Psoas muscle (tissue), 8 donors: Measurements from ENCODE around the gene DSTYK. TPM values are rescaled to one million over a fixed set of nuclear protein-coding genes. Genes with fewer than 3 reads are reported as not detected.
A peak's percentile ranks its signal among the peaks of the same experiment; 100 is the strongest.

Source experiments
- ATAC-seq, 4 donors: fragments of 200-7000 bp; cut with Tn5 transposase; one replicate each; pipeline ENCODE4 v1.9.1; 2020; ENCODE audit warnings: moderate library complexity in 3 of 4, mild to moderate bottlenecking in 2 of 4
- DNase-seq, 2 donors: peaks; one replicate each; pipeline ENCODE4 v3.0.0-alpha.2; 2020
- H3K27ac ChIP-seq: fragments of 200-600 bp; one replicate; pipeline ENCODE4 v1.8.0; 2022
- H3K27me3 ChIP-seq, 3 donors: fragments of 200-600 bp in 1 of 3; one replicate each; pipeline versions ENCODE4 v1.6.1 to v1.8.0; 2013 to 2022; ENCODE audit warnings: low read length in 2 of 3, mild to moderate bottlenecking in 2 of 3, moderate library complexity in 1 of 3; ENCODE audit not compliant: insufficient read depth in 3 of 3
- H3K36me3 ChIP-seq, 2 donors: fragments of 200-600 bp in 1 of 2; one replicate each; pipeline versions ENCODE4 v1.6.1 to v1.8.0; 2013 to 2022; ENCODE audit warnings: low read depth in 1 of 2, mild to moderate bottlenecking in 1 of 2, moderate library complexity in 1 of 2; ENCODE audit not compliant: insufficient read depth in 1 of 2
- H3K4me1 ChIP-seq: fragments of 200-600 bp; one replicate; pipeline ENCODE4 v1.8.0; 2022
- H3K4me3 ChIP-seq: fragments of 200-600 bp; one replicate; pipeline ENCODE4 v1.8.0; 2022; ENCODE audit warnings: mild to moderate bottlenecking
- H3K9me3 ChIP-seq: fragments of 200-600 bp; one replicate; pipeline ENCODE4 v1.8.0; 2022
- CTCF ChIP-seq: fragments of 200-600 bp; IDR thresholded peaks from one replicate; pipeline ENCODE4 v1.8.0; 2022; ENCODE audit warnings: antibody characterized with exemption
- WGBS, 3 donors: extraction: QIAGEN DNeasy Blood & Tissue Kit; methylation state at CpG; one replicate each; pipeline versions ENCODE4 v1.1.6 to v1.1.7; 2013; 5-methylcytosine and 5-hydroxymethylcytosine counted together
- intact Hi-C, 2 donors: fragments of 100-400 bp; cut with DNase I; formaldehyde crosslinking; loops; one replicate each; pipeline versions ENCODE4 v1.11.0 to v1.14.2; 2022
- polyA plus RNA-seq, 3 donors: library from polyadenylated mRNA; stranded (reverse); fragments of 200-250 nt; gene quantifications; one replicate each; pipeline ENCODE4 v1.2.3, GENCODE V29; 2013
- total RNA-seq, 4 donors: library from RNA; stranded (reverse); fragmentation: NEBNext Ultra II Directional in 2 of 4; extraction: Animal tissue kit (Norgen Biotek cat#: 25700) in 2 of 4; gene quantifications; one replicate each; pipeline versions ENCODE4 v1.2.1 to v1.2.4, GENCODE V29; 2021 to 2023
- donor health status: healthy with polysubstance abuse.
- donor health status: DM: no; HTN: no; CAD: no; lungs with moderate emphysema.
- donor health status: Bipolar disorder and iron deficiency.
- donor health status: healthy.
- donor health status: DM: yes; HTN: yes; CAD: no.
- donor health status: DM: no; HTN: no; CAD: no.
- donor health status: DM: no; HTN: no; CAD: no.
- donor health status: DM: yes; HTN: yes; CAD: no.

DSTYK gene
- total and polyA plus RNA-seq, 7 donors = 2.3 to 22.6 (median 13.6) TPM

- intact Hi-C loops = no loop called here
- 67 to 93% (median 85%) methylated on average over 5 of the region's 5 CpGs for WGBS, 3 donors
- no peak for DNase-seq
- Histone ChIP-seq H3K4me3 (no peak overlapping the region), H3K4me1 (no peaks in the 10 kb centered on the region), H3K9me3 (no peaks in the 10 kb centered on the region), H3K36me3 (peaks cover 3 to 90% of the 10 kb centered on the region in 2 donors), H3K27me3 (no peaks in the 10 kb centered on the region), H3K27ac (no peak overlapping the region)
- no peak for TF ChIP-seq CTCF
- peak in 2 of 4 donors; percentile 25 to 43 for ATAC-seq
Measured at GRCh38 chr1:205150651-205151428, 60.7 kb downstream of the DSTYK start.

- intact Hi-C loops = loop anchor here in 1 of 2 donors (10.0 kb wide), 1 partner anchor 107 kb away; no protein-coding TSS in a partner anchor
- H3K9me3 ChIP-seq = no peaks in the 10 kb centered on the region
- H3K4me1 ChIP-seq = peaks cover 7% of the 10 kb centered on the region
- H3K27ac ChIP-seq = no peak overlapping the region
- peaks cover 0 to 58% of the 10 kb centered on the region in 2 donors for H3K36me3 ChIP-seq
- DNase-seq (no peak), ATAC-seq (peak in 1 of 4 donors; percentile 50)
- 77 to 78% (median 78%) methylated on average over 6 of the region's 6 CpGs for WGBS, 3 donors
- H3K4me3 ChIP-seq = no peak overlapping the region
- no peaks in the 10 kb centered on the region for H3K27me3 ChIP-seq
- no peak for TF ChIP-seq CTCF
Measured at GRCh38 chr1:205147191-205147835, 64.2 kb downstream of the DSTYK start.

GRCh38 chr1:205144751-205145150 is 66.8 kb downstream of the DSTYK start:
- Histone ChIP-seq H3K27ac (no peak overlapping the region), H3K4me3 (no peak overlapping the region), H3K27me3 (no peaks in the 10 kb centered on the region), H3K36me3 (peaks cover 0 to 38% of the 10 kb centered on the region in 2 donors), H3K4me1 (peaks cover 15% of the 10 kb centered on the region), H3K9me3 (no peaks in the 10 kb centered on the region)
- intact Hi-C loops = loop anchor here in 1 of 2 donors (5.0 to 10.0 kb wide), 2 partner anchors 110 to 157 kb away; no protein-coding TSS in a partner anchor
- DNase-seq = no peak
- WGBS, 3 donors = 11 to 16% (median 15%) methylated on average over 1 of the region's 1 CpG
- TF ChIP-seq CTCF = no peak
- ATAC-seq = no peak

GRCh38 chr1:205144046-205144720 is 67.3 kb downstream of the DSTYK start:
- H3K4me1 ChIP-seq = peaks cover 15% of the 10 kb centered on the region
- ATAC-seq = no peak
- H3K4me3 ChIP-seq = no peak overlapping the region
- intact Hi-C loops = loop anchor here in 1 of 2 donors (5.0 to 10.0 kb wide), 2 partner anchors 111 to 157 kb away; no protein-coding TSS in a partner anchor
- no peaks in the 10 kb centered on the region for H3K27me3 ChIP-seq
- no peaks in the 10 kb centered on the region for H3K9me3 ChIP-seq
- no peak for TF ChIP-seq CTCF
- H3K36me3 ChIP-seq = peaks cover 0 to 32% of the 10 kb centered on the region in 2 donors
- no peak for DNase-seq
- 78 to 97% (median 85%) methylated on average over 1 of the region's 1 CpG for WGBS, 3 donors
- no peak overlapping the region for H3K27ac ChIP-seq
